ENCODE results near the gene MATR3.

The MATR3 gene

DNA sequence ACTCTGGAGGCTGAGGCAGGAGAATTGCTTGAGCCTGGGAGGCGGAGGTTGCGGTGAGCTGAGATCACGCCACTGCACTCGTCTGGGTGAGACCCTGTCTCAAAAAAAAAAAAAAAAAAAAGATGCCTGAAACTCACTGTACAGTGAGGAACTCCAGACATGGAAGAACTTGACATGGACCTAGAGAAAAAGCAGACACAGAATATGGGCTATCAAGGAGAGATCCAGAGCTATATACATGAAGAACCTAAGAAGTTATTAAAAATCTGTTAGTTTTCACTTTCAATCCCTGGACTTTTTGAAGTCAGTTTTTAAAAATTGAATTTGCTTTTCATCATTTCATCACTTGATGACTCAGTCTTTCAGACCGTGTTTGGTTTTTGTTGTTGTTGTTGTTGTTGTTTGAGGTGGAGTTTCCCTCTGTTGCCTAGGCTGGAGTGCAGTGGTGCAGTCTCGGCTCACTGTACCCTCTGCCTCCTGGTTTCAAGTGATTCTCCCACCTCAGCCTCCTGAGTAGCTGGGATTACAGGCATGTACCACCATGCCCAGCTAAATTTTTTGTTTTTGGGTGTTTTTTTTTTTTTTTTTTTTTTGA lies 68.4 kb downstream of the MATR3 start:
- TF ChIP-seq, protein P1, sequence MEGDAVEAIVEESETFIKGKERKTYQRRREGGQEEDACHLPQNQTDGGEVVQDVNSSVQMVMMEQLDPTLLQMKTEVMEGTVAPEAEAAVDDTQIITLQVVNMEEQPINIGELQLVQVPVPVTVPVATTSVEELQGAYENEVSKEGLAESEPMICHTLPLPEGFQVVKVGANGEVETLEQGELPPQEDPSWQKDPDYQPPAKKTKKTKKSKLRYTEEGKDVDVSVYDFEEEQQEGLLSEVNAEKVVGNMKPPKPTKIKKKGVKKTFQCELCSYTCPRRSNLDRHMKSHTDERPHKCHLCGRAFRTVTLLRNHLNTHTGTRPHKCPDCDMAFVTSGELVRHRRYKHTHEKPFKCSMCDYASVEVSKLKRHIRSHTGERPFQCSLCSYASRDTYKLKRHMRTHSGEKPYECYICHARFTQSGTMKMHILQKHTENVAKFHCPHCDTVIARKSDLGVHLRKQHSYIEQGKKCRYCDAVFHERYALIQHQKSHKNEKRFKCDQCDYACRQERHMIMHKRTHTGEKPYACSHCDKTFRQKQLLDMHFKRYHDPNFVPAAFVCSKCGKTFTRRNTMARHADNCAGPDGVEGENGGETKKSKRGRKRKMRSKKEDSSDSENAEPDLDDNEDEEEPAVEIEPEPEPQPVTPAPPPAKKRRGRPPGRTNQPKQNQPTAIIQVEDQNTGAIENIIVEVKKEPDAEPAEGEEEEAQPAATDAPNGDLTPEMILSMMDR (IDR thresholded peaks at IDR 0.05; ENCODE audit: borderline replicate concordance, insufficient read depth, low read depth, low read length), result no peak
- H3K4me3 ChIP-seq (ENCODE audit: low read depth, low read length), result no peak overlapping the region

- TF ChIP-seq, protein P1 (IDR thresholded peaks at IDR 0.05; ENCODE audit: borderline replicate concordance, insufficient read depth, low read depth, low read length), result no peak
- H3K4me3 ChIP-seq (ENCODE audit: low read depth, low read length), result no peak overlapping the region
Measured at GRCh38 chr5:139363937-139364336, 70.4 kb downstream of the MATR3 start.

DNA sequence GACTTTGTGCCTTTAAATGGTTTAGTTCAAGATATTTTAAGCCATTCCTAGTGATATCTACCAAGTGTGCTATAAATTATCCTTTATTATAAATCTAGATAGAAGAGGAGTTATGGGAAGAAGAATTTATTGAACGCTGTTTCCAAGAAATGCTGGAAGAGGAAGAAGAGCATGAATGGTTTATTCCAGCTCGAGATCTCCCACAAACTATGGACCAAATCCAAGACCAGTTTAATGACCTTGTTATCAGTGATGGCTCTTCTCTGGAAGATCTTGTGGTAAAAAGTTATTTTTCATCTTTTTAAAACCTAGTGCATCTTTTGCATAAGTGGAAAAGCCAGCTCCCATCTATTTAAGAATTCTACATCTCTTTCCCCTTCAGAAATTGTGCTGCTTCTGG lies 70.9 kb downstream of the MATR3 start:
- TF ChIP-seq, protein P1 (IDR thresholded peaks at IDR 0.05; ENCODE audit: borderline replicate concordance, insufficient read depth, low read depth, low read length), result no peak
- H3K4me3 ChIP-seq (ENCODE audit: low read depth, low read length), result no peak overlapping the region

GRCh38 chr5:139368613-139369012 lies 75.1 kb downstream of the MATR3 start:
- H3K4me3 ChIP-seq (ENCODE audit: low read depth, low read length), result no peak overlapping the region
- TF ChIP-seq, protein P1 (IDR thresholded peaks at IDR 0.05; ENCODE audit: borderline replicate concordance, insufficient read depth, low read depth, low read length), result no peak

- no peak overlapping the region for H3K4me3 ChIP-seq (ENCODE audit: low read depth, low read length)
- TF ChIP-seq, protein P1 (IDR thresholded peaks at IDR 0.05; ENCODE audit: borderline replicate concordance, insufficient read depth, low read depth, low read length), result no peak
Measured at GRCh38 chr5:139369181-139369580, 75.6 kb downstream of the MATR3 start.

DNA sequence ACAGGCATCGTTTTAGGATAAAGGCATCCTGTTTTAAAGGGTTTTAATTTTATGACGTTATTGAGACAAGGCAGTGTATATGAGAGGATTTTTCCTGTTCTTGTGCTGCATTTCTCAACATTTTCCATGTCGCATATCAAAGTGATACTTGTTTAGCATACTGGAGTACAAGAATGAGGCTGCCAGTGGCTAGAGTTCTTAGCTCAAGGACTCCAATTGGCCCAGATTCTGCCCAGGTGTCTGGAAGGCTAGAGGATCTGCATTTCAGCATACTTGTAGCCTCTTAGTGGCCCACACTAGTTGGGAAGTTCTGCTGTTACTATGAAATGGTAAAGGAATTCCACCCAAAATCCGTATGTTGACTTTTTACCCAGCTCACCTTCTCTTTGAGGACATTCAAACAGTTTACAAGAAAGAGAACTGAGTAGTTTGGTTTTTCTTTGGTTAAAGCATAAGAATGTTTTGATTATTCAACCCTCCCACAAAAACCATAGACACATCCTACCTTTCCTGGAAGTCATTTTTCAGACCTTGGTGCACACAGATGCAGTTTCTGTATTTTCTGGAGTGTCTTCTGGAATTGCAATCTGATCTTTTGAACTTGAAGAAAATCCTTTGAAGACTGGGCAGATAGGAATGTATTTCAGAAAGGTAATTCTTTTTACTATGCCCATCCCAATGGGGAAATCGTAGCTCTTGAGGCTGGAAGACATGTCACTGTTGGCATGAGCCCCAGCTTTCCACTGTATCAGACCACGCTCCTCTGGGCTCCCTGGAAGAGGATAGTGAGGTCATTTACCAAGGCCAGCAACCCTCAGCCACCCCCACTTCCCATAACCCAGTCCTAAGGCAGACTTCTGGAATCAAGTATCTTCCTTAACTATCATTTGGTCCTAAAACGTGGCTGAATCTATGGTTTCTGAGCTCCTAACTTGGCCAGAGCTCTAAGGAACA lies 78.2 kb downstream of the MATR3 start:
- TF ChIP-seq, protein P1 (IDR thresholded peaks at IDR 0.05; ENCODE audit: borderline replicate concordance, insufficient read depth, low read depth, low read length), result no peak
- H3K4me3 ChIP-seq (ENCODE audit: low read depth, low read length), result no peak overlapping the region
